ENCODE data around the gene SH3YL1. TPM values are rescaled to one million over a fixed set of nuclear protein-coding genes. Genes with fewer than 3 reads are reported as not detected.
"Not testable (repeated sequence)": the region's sequence is repeated elsewhere in the genome, so short reads cannot be mapped to it uniquely, and the experiment has no call there.

Gene SH3YL1
- total and polyA plus RNA-seq, 2 of the 4 experiments (the other 2 are of a cell fraction) = 18.1 to 21.2 TPM

- WGBS, 2 experiments (ENCODE audit: extremely low coverage in 2 of 2, insufficient read length in 1 of 2) = 40% methylated on average over 2 of the region's 9 CpGs; no CpG with 5 or more reads in 1 of the 2 experiments
- CTCF ChIA-PET; H3K4me2 ChIP-seq (ENCODE audit: low read depth, low read length); H2AFZ ChIP-seq (replicated peaks; ENCODE audit: low read length, poor library complexity); H3K9me3 ChIP-seq (ENCODE audit: control insufficient read depth, insufficient read depth, low read length); H3K14ac ChIP-seq (replicated peaks; ENCODE audit: low read depth, low read length); H3K56ac ChIP-seq (ENCODE audit: extremely low read depth, insufficient read depth, low read length); H2AK9ac ChIP-seq (replicated peaks; ENCODE audit: low read depth, low read length, poor library complexity); H3K9ac ChIP-seq (ENCODE audit: low read depth, low read length); H4K20me1 ChIP-seq (ENCODE audit: insufficient read depth, low read length); H2BK15ac ChIP-seq (ENCODE audit: low read depth, low read length); H3K4me3 ChIP-seq (ENCODE audit: insufficient read depth, low read depth, low read length); H2BK20ac ChIP-seq (ENCODE audit: low read depth, low read length); ATAC-seq (ENCODE audit: low read depth); BruUV-seq (replicated peaks); H4K91ac ChIP-seq (ENCODE audit: insufficient read depth, low read depth, low read length); H3K4me1 ChIP-seq (ENCODE audit: control insufficient read depth, insufficient read depth, low read length); dilution Hi-C loops (cut with HindIII; ENCODE audit: low sequenced_read_pairs, unreplicated experiment); in situ Hi-C loops (cut with MboI; ENCODE audit: low sequenced_read_pairs); H3K23ac ChIP-seq (ENCODE audit: low read depth, low read length); DNase-seq; POLR2A ChIA-PET (ENCODE audit: unreplicated experiment); H3K4ac ChIP-seq (ENCODE audit: low read depth, low read length); H2BK5ac ChIP-seq (ENCODE audit: low read depth, low read length, poor library complexity, severe bottlenecking); H2BK120ac ChIP-seq (ENCODE audit: low read depth, low read length); H4K5ac ChIP-seq (ENCODE audit: low read depth, low read length); H2AK5ac ChIP-seq (ENCODE audit: low read depth, low read length); H4K8ac ChIP-seq (ENCODE audit: low read depth in 2 of 2, low read length in 2 of 2); H3K36me3 ChIP-seq (ENCODE audit: control insufficient read depth, insufficient read depth, low read length); H3K27ac ChIP-seq (ENCODE audit: insufficient read depth, low read length); H3K9me1 ChIP-seq (ENCODE audit: insufficient read depth, low read length); H3K79me1 ChIP-seq (ENCODE audit: low read depth in 1 of 2, low read length in 2 of 2); H3K27me3 ChIP-seq (ENCODE audit: control insufficient read depth, insufficient read depth, low read length); H3K18ac ChIP-seq (ENCODE audit: low read depth, low read length): not testable (repeated sequence)
- intact Hi-C loops (cut with micrococcal nuclease) = loop anchor here (5.0 kb wide), 1 partner anchor 120 kb away; no protein-coding TSS in a partner anchor
Measured at GRCh38 chr2:172120-172519, 91.7 kb downstream of the SH3YL1 start.

Measured in IMR-90 (cell line).